Lower lobe of right lung (tissue), 2 donors: ENCODE measurements around the gene LRP8. TPM values are rescaled to one million over a fixed set of nuclear protein-coding genes. Genes with fewer than 3 reads are reported as not detected.

Experiments
- ATAC-seq, 2 donors: fragments of 200-7000 bp; cut with Tn5 transposase; one replicate each; pipeline ENCODE4 v1.9.1; 2020 to 2022; ENCODE audit warnings: mild to moderate bottlenecking in 2 of 2, moderate library complexity in 2 of 2
- DNase-seq: peaks from one replicate; pipeline ENCODE4 v3.0.0-alpha.2; 2020
- H3K27ac ChIP-seq: fragments of 200-600 bp; one replicate; pipeline ENCODE4 v1.8.0; 2022
- H3K27me3 ChIP-seq: fragments of 200-600 bp; one replicate; pipeline ENCODE4 v1.8.0; 2022; ENCODE audit warnings: low read depth
- H3K36me3 ChIP-seq: fragments of 200-600 bp; one replicate; pipeline ENCODE4 v1.8.0; 2022; ENCODE audit warnings: mild to moderate bottlenecking
- H3K4me1 ChIP-seq: fragments of 200-600 bp; one replicate; pipeline ENCODE4 v1.8.0; 2022
- H3K4me3 ChIP-seq: fragments of 200-600 bp; one replicate; pipeline ENCODE4 v1.8.0; 2022; ENCODE audit warnings: mild to moderate bottlenecking
- H3K9me3 ChIP-seq: fragments of 200-600 bp; one replicate; pipeline ENCODE4 v1.8.0; 2022
- CTCF ChIP-seq: fragments of 200-600 bp; IDR thresholded peaks from one replicate; pipeline ENCODE4 v1.8.0; 2022; ENCODE audit warnings: antibody characterized with exemption, mild to moderate bottlenecking
- intact Hi-C: fragments of 100-400 bp; cut with DNase I; formaldehyde crosslinking; loops from one replicate; pipeline ENCODE4 v1.11.0; 2022
- total RNA-seq: library from RNA; stranded (reverse); fragmentation: NEBNext Ultra II Directional; extraction: Animal tissue kit (Norgen Biotek cat#: 25700); gene quantifications from one replicate; pipeline ENCODE4 v1.2.1, GENCODE V29; 2021
- donor health status: DM: no; HTN: yes; CAD: no; lungs with severe emphysema.

Gene LRP8
- total RNA-seq, 1 donor from 2014 or later: 9.2 TPM

- no peaks in the 10 kb centered on the region for H3K9me3 ChIP-seq
- TF ChIP-seq CTCF: no peak
- DNase-seq: no peak
- H3K27ac ChIP-seq: no peak overlapping the region
- H3K27me3 ChIP-seq: no peaks in the 10 kb centered on the region
- peaks cover 4% of the 10 kb centered on the region for H3K4me1 ChIP-seq
- intact Hi-C loops: no loop called here
- H3K36me3 ChIP-seq: no peaks in the 10 kb centered on the region
- no peak for ATAC-seq
- no peak overlapping the region for H3K4me3 ChIP-seq
Measured at GRCh38 chr1:53335661-53336060, 7.8 kb upstream of the LRP8 start.

- DNase-seq (no peak), ATAC-seq (peak in 1 of 2 donors; percentile 31)
- no peak for TF ChIP-seq CTCF
- Histone ChIP-seq H3K36me3 (no peaks in the 10 kb centered on the region), H3K9me3 (no peaks in the 10 kb centered on the region), H3K4me1 (peaks cover 8% of the 10 kb centered on the region), H3K27ac (no peak overlapping the region), H3K27me3 (no peaks in the 10 kb centered on the region), H3K4me3 (no peak overlapping the region)
- intact Hi-C loops: no loop called here
Measured at GRCh38 chr1:53334781-53335180, 6.9 kb upstream of the LRP8 start.

GRCh38 chr1:53334312-53334711 is 6.4 kb upstream of the LRP8 start:
- Histone ChIP-seq H3K36me3 (no peaks in the 10 kb centered on the region), H3K9me3 (no peaks in the 10 kb centered on the region), H3K27ac (no peak overlapping the region), H3K4me1 (peaks cover 8% of the 10 kb centered on the region), H3K4me3 (no peak overlapping the region), H3K27me3 (no peaks in the 10 kb centered on the region)
- intact Hi-C loops: no loop called here
- no peak for DNase-seq
- TF ChIP-seq CTCF: no peak
- no peak for ATAC-seq

- intact Hi-C loops: no loop called here
- ATAC-seq (no peak), DNase-seq (no peak)
- no peaks in the 10 kb centered on the region for H3K36me3 ChIP-seq
- H3K27ac ChIP-seq: no peak overlapping the region
- H3K4me3 ChIP-seq: no peak overlapping the region
- peaks cover 11% of the 10 kb centered on the region for H3K4me1 ChIP-seq
- no peaks in the 10 kb centered on the region for H3K27me3 ChIP-seq
- no peak for TF ChIP-seq CTCF
- H3K9me3 ChIP-seq: no peaks in the 10 kb centered on the region
Measured at GRCh38 chr1:53332833-53333232, 5.0 kb upstream of the LRP8 start.

GRCh38 chr1:53332186-53332564 is 4.3 kb upstream of the LRP8 start:
- no peak for TF ChIP-seq CTCF
- H3K27me3 ChIP-seq: no peaks in the 10 kb centered on the region
- ATAC-seq: no peak
- no peak overlapping the region for H3K27ac ChIP-seq
- intact Hi-C loops: no loop called here
- H3K36me3 ChIP-seq: no peaks in the 10 kb centered on the region
- H3K4me3 ChIP-seq: no peak overlapping the region
- peaks cover 14% of the 10 kb centered on the region for H3K4me1 ChIP-seq
- H3K9me3 ChIP-seq: no peaks in the 10 kb centered on the region
- no peak for DNase-seq
